ENCODE data around the gene TFCP2L1.

- TF ChIP-seq CTCF (IDR thresholded peaks at IDR 0.05; ENCODE audit: insufficient read depth, low read length, poor library complexity, severe bottlenecking): no peak
- TF ChIP-seq EZH2phosphoT487 (conservative IDR thresholded peaks at IDR 0.05; ENCODE audit: low read length): no peak
Observed at GRCh38 chr2:121291251-121291580, 6.2 kb upstream of the TFCP2L1 start.
